ENCODE measurements around the gene IFITM10. TPM values are rescaled to one million over a fixed set of nuclear protein-coding genes. Genes with fewer than 3 reads are reported as not detected.

Gene IFITM10
- total RNA-seq, 2 experiments from 2014 or later, result 0.96 to 1.3 TPM

GRCh38 chr11:1763796-1764661, 13.6 kb upstream of the IFITM10 start, which contains the start of gene CTSD:
TSS of gene CTSD (minus strand) at chr11:1763927. CDS start at chr11:1763859, 68 bp downstream.
- Mint-ChIP-seq H3K9me3 (no peaks in the 10 kb centered on the region), H3K4me1 (peaks cover 29% of the 10 kb centered on the region), H3K36me3 (ENCODE audit: low read depth) (peaks cover 5% of the 10 kb centered on the region), H3K4me3 (peak within 1 kb of the TSS; percentile 81), H3K27me3 (no peaks in the 10 kb centered on the region), H3K27ac (peak within 1 kb of the TSS; percentile 87)
- DNase-seq, result peak; percentile 88
- POLR2A ChIA-PET, result interaction anchor here (0.7 kb wide), 1 partner anchor 611 kb away, joined by 4 read pairs; no protein-coding TSS in a partner anchor
- CTCF ChIA-PET, result interaction anchor here (1.1 kb wide), 1 partner anchor 9 kb away, joined by 4 read pairs; no protein-coding TSS in a partner anchor

- Mint-ChIP-seq H3K27me3 (no peaks in the 10 kb centered on the region), H3K9me3 (no peaks in the 10 kb centered on the region), H3K27ac (peak overlapping the region; percentile 37), H3K4me1 (peaks cover 36% of the 10 kb centered on the region), H3K4me3 (peak overlapping the region; percentile 59), H3K36me3 (ENCODE audit: low read depth) (peaks cover 6% of the 10 kb centered on the region)
- DNase-seq, result peak; percentile 19
- ChIA-PET POLR2A (no interaction called here), CTCF (interaction anchor here (1.1 kb wide), 1 partner anchor 9 kb away, joined by 4 read pairs; no protein-coding TSS in a partner anchor)
Observed at GRCh38 chr11:1763336-1763795, 13.0 kb upstream of the IFITM10 start.

- ChIA-PET POLR2A (no interaction called here), CTCF (interaction anchor here (0.5 to 1.0 kb wide), 3 partner anchors 9 to 847 kb away, joined by 3 to 4 read pairs (median 4); no protein-coding TSS in a partner anchor)
- peaks cover 41% of the 10 kb centered on the region for H3K4me1 Mint-ChIP-seq
- H3K4me3 Mint-ChIP-seq, result peak overlapping the region; percentile 59
- H3K36me3 Mint-ChIP-seq (ENCODE audit: low read depth), result peaks cover 10% of the 10 kb centered on the region
- peak overlapping the region; percentile 37 for H3K27ac Mint-ChIP-seq
- no peak for DNase-seq
- H3K27me3 Mint-ChIP-seq, result no peaks in the 10 kb centered on the region
- H3K9me3 Mint-ChIP-seq, result no peaks in the 10 kb centered on the region
Observed at GRCh38 chr11:1762537-1763302, 12.3 kb upstream of the IFITM10 start.

GRCh38 chr11:1761857-1762536, 11.6 kb upstream of the IFITM10 start:
- POLR2A ChIA-PET, result no interaction called here
- peaks cover 48% of the 10 kb centered on the region for H3K4me1 Mint-ChIP-seq
- H3K4me3 Mint-ChIP-seq, result peak overlapping the region; percentile 59
- DNase-seq, result no peak
- CTCF ChIA-PET, result interaction anchor here (0.7 to 1.0 kb wide), 2 partner anchors 10 to 68 kb away, joined by 4 read pairs; no protein-coding TSS in a partner anchor
- peaks cover 17% of the 10 kb centered on the region for H3K36me3 Mint-ChIP-seq (ENCODE audit: low read depth)
- H3K27me3 Mint-ChIP-seq, result no peaks in the 10 kb centered on the region
- no peaks in the 10 kb centered on the region for H3K9me3 Mint-ChIP-seq
- H3K27ac Mint-ChIP-seq, result peak overlapping the region; percentile 37

GRCh38 chr11:1761110-1761856, 10.9 kb upstream of the IFITM10 start:
- ChIA-PET CTCF (no interaction called here), POLR2A (no interaction called here)
- peaks cover 55% of the 10 kb centered on the region for H3K4me1 Mint-ChIP-seq
- H3K27ac Mint-ChIP-seq, result no peak overlapping the region
- DNase-seq, result no peak
- H3K36me3 Mint-ChIP-seq (ENCODE audit: low read depth), result peaks cover 24% of the 10 kb centered on the region
- H3K27me3 Mint-ChIP-seq, result no peaks in the 10 kb centered on the region
- peak overlapping the region; percentile 59 for H3K4me3 Mint-ChIP-seq
- H3K9me3 Mint-ChIP-seq, result no peaks in the 10 kb centered on the region

- H3K4me3 Mint-ChIP-seq, result no peak overlapping the region
- H3K27me3 Mint-ChIP-seq, result no peaks in the 10 kb centered on the region
- no peak overlapping the region for H3K27ac Mint-ChIP-seq
- ChIA-PET POLR2A (no interaction called here), CTCF (interaction anchor here (0.6 to 1.3 kb wide), 3 partner anchors 9 to 66 kb away, joined by 3 read pairs; no protein-coding TSS in a partner anchor)
- H3K9me3 Mint-ChIP-seq, result no peaks in the 10 kb centered on the region
- no peak for DNase-seq
- peaks cover 63% of the 10 kb centered on the region for H3K4me1 Mint-ChIP-seq
- H3K36me3 Mint-ChIP-seq (ENCODE audit: low read depth), result peaks cover 29% of the 10 kb centered on the region
Observed at GRCh38 chr11:1760351-1761109, 10.1 kb upstream of the IFITM10 start.

- Mint-ChIP-seq H3K4me1 (peaks cover 70% of the 10 kb centered on the region), H3K27ac (peak overlapping the region; percentile 93), H3K36me3 (ENCODE audit: low read depth) (peaks cover 35% of the 10 kb centered on the region), H3K9me3 (no peaks in the 10 kb centered on the region), H3K27me3 (no peaks in the 10 kb centered on the region), H3K4me3 (no peak overlapping the region)
- ChIA-PET POLR2A (no interaction called here), CTCF (interaction anchor here (0.6 to 1.3 kb wide), 2 partner anchors 10 to 66 kb away, joined by 3 read pairs; no protein-coding TSS in a partner anchor)
- no peak for DNase-seq
Observed at GRCh38 chr11:1759851-1760220, 9.4 kb upstream of the IFITM10 start.

GRCh38 chr11:1759151-1759850, 8.9 kb upstream of the IFITM10 start:
- POLR2A ChIA-PET, result no interaction called here
- peaks cover 71% of the 10 kb centered on the region for H3K4me1 Mint-ChIP-seq

GRCh38 chr11:1758611-1759150, 8.3 kb upstream of the IFITM10 start:
- ChIA-PET POLR2A (no interaction called here), CTCF (interaction anchor here (0.6 to 1.4 kb wide), 3 partner anchors 8 to 69 kb away, joined by 3 to 9 read pairs (median 4); no protein-coding TSS in a partner anchor)
- Mint-ChIP-seq H3K9me3 (no peaks in the 10 kb centered on the region), H3K4me3 (peak overlapping the region; percentile 70), H3K4me1 (peaks cover 69% of the 10 kb centered on the region), H3K36me3 (ENCODE audit: low read depth) (peaks cover 39% of the 10 kb centered on the region), H3K27me3 (no peaks in the 10 kb centered on the region), H3K27ac (peak overlapping the region; percentile 93)
- DNase-seq, result no peak

More at GRCh38 chr11:1759151-1759850, 8.9 kb upstream of the IFITM10 start:
- CTCF ChIA-PET, result interaction anchor here (0.6 to 1.3 kb wide), 2 partner anchors 65 to 70 kb away, joined by 3 read pairs; no protein-coding TSS in a partner anchor
- H3K36me3 Mint-ChIP-seq (ENCODE audit: low read depth), result peaks cover 39% of the 10 kb centered on the region
- no peaks in the 10 kb centered on the region for H3K27me3 Mint-ChIP-seq
- DNase-seq, result no peak
- no peaks in the 10 kb centered on the region for H3K9me3 Mint-ChIP-seq
- peak overlapping the region; percentile 93 for H3K27ac Mint-ChIP-seq
- H3K4me3 Mint-ChIP-seq, result peak overlapping the region; percentile 70

GRCh38 chr11:1757861-1758610, 7.6 kb upstream of the IFITM10 start:
- Mint-ChIP-seq H3K27ac (peak overlapping the region; percentile 93), H3K4me3 (peak overlapping the region; percentile 70), H3K27me3 (no peaks in the 10 kb centered on the region), H3K36me3 (ENCODE audit: low read depth) (peaks cover 39% of the 10 kb centered on the region), H3K4me1 (peaks cover 74% of the 10 kb centered on the region), H3K9me3 (no peaks in the 10 kb centered on the region)
- POLR2A ChIA-PET, result interaction anchor here (0.8 kb wide), 1 partner anchor 1347 kb away, joined by 4 read pairs; no protein-coding TSS in a partner anchor
- CTCF ChIA-PET, result interaction anchor here (1.2 to 1.4 kb wide), 3 partner anchors 9 to 394 kb away, joined by 4 to 9 read pairs (median 5); no protein-coding TSS in a partner anchor
- peak; percentile 68 for DNase-seq
